Heart right ventricle (tissue), 16 donors: ENCODE results near the gene GCC2. TPM values are rescaled to one million over a fixed set of nuclear protein-coding genes. Genes with fewer than 3 reads are reported as not detected.

Experiments used
- ATAC-seq, 8 donors: fragments of 200-7000 bp; cut with Tn5 transposase; one replicate each; pipeline ENCODE4 v1.9.1; 2020; ENCODE audit warnings: mild to moderate bottlenecking in 8 of 8, moderate library complexity in 8 of 8, moderate number of reproducible peaks in 1 of 8
- DNase-seq, 2 donors: peaks; one replicate each; pipeline ENCODE4 v3.0.0-alpha.2; 2020
- H3K27ac ChIP-seq, 10 donors: fragments of 200-600 bp; sonication (generic) in 2 of 10; one replicate each; pipeline versions ENCODE4 v1.5.0 to v1.8.0; 2020 to 2022; ENCODE audit warnings: mild to moderate bottlenecking in 3 of 10
- H3K27me3 ChIP-seq, 7 donors: fragments of 200-600 bp; one replicate each; pipeline ENCODE4 v1.8.0; 2021 to 2022; ENCODE audit warnings: mild to moderate bottlenecking in 2 of 7
- H3K36me3 ChIP-seq, 9 donors: fragments of 200-600 bp; sonication (generic) in 1 of 9; one replicate each; pipeline versions ENCODE4 v1.5.0 to v1.8.0; 2020 to 2022; ENCODE audit warnings: mild to moderate bottlenecking in 2 of 9
- H3K4me1 ChIP-seq, 9 donors: fragments of 200-600 bp; sonication (generic) in 1 of 9; one replicate each; pipeline versions ENCODE4 v1.5.0 to v1.8.0; 2020 to 2022; ENCODE audit warnings: mild to moderate bottlenecking in 4 of 9
- H3K4me3 ChIP-seq, 10 donors: fragments of 200-600 bp; sonication (generic) in 2 of 10; one replicate each; pipeline versions ENCODE4 v1.5.0 to v1.8.0; 2020 to 2022; ENCODE audit warnings: mild to moderate bottlenecking in 7 of 10, moderate library complexity in 2 of 10
- H3K9me3 ChIP-seq, 11 donors: fragments of 200-600 bp in 10 of 11; sonication (generic) in 2 of 11; one replicate each; pipeline versions ENCODE4 v1.5.0 to v1.8.0; 2013 to 2022; ENCODE audit warnings: mild to moderate bottlenecking in 2 of 11, control low read depth in 1 of 11, moderate library complexity in 1 of 11
- WGBS, 2 donors: extraction: QIAGEN DNeasy Blood & Tissue Kit; methylation state at CpG; one replicate each; pipeline ENCODE4 v1.1.7; 2013; ENCODE audit warnings: inconsistent platforms in 1 of 2; 5-methylcytosine and 5-hydroxymethylcytosine counted together
- intact Hi-C, 10 donors: fragments of 100-400 bp; cut with DNase I; formaldehyde crosslinking; loops; one replicate each; pipeline versions ENCODE4 v1.11.1 to v1.14.2; 2022
- long read RNA-seq, 3 donors: library from polyadenylated mRNA; unstranded; transcript quantifications; one replicate each; pipeline ENCODE4 v2.0.0, GENCODE V29; 2020 to 2021
- polyA plus RNA-seq, 2 donors: library from polyadenylated mRNA; stranded (reverse); fragments of 200-250 nt; gene quantifications; one replicate each; pipeline ENCODE4 v1.2.3, GENCODE V29; 2013
- total RNA-seq, 10 donors: library from RNA; stranded (reverse); fragmentation: NEBNext Ultra II Directional in 3 of 10; extraction: Animal tissue kit (Norgen Biotek cat#: 25700) in 3 of 10; gene quantifications; one replicate each; pipeline versions ENCODE4 v1.2.1 to v1.2.4, GENCODE V29; 2021 to 2023
- TF ChIP-seq, protein P1 (sequence below), 9 donors: fragments of 200-600 bp; sonication (generic) in 2 of 9; IDR thresholded peaks; one replicate each; pipeline versions ENCODE4 v1.5.0 to v1.8.0; 2021 to 2022; ENCODE audit warnings: antibody characterized with exemption in 9 of 9, mild to moderate bottlenecking in 5 of 9, moderate library complexity in 1 of 9
- donor health status: Arrhythmogenic right ventricular cardiomyopathy.
- donor health status: ischemic (EF 13 %, LVEDD 7.1; RV severe dilation, severe dysfunction).
- donor health status: healthy with polysubstance abuse.
- donor health status: DM: no; HTN: yes; CAD: no.
- donor health status: DM: no; HTN: no; CAD: no.
- donor health status: ischemic (EF 25% LVEDD 6.9; RV normal size, moderate dysfunction).
- donor health status: ischemic (EF 25% LVEDD 5.7; RV mildly dilated, moderate dysfunction).
- donor health status: healthy.
- donor health status: DM: yes; HTN: yes; CAD: no.
- donor health status: Ischemic cardiomyopathy.
- donor health status: ischemic (EF 35%, LVEDD 5.7; RV mildly dilated, moderate dysfunction).
- donor health status: nonischemic (EF 11% LVEDD 7.7; RV severe dilation, severe dysfunction).
- donor health status: DM: yes; HTN: yes; CAD: no.
- donor health status: PGD.
- donor health status: ischemic (EF 29% LVEDD 5.4; RV normal size, mild dysfunction).
- donor health status: nonischemic (EF 23%, LVEDD 6.1; RV moderate dilation, normal function).

The GCC2 gene, protein sequence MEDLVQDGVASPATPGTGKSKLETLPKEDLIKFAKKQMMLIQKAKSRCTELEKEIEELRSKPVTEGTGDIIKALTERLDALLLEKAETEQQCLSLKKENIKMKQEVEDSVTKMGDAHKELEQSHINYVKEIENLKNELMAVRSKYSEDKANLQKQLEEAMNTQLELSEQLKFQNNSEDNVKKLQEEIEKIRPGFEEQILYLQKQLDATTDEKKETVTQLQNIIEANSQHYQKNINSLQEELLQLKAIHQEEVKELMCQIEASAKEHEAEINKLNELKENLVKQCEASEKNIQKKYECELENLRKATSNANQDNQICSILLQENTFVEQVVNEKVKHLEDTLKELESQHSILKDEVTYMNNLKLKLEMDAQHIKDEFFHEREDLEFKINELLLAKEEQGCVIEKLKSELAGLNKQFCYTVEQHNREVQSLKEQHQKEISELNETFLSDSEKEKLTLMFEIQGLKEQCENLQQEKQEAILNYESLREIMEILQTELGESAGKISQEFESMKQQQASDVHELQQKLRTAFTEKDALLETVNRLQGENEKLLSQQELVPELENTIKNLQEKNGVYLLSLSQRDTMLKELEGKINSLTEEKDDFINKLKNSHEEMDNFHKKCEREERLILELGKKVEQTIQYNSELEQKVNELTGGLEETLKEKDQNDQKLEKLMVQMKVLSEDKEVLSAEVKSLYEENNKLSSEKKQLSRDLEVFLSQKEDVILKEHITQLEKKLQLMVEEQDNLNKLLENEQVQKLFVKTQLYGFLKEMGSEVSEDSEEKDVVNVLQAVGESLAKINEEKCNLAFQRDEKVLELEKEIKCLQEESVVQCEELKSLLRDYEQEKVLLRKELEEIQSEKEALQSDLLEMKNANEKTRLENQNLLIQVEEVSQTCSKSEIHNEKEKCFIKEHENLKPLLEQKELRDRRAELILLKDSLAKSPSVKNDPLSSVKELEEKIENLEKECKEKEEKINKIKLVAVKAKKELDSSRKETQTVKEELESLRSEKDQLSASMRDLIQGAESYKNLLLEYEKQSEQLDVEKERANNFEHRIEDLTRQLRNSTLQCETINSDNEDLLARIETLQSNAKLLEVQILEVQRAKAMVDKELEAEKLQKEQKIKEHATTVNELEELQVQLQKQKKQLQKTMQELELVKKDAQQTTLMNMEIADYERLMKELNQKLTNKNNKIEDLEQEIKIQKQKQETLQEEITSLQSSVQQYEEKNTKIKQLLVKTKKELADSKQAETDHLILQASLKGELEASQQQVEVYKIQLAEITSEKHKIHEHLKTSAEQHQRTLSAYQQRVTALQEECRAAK (N-terminal part only)
- total RNA-seq (10 to 100 TPM; 22.2 to 31.8 (median 27.3) TPM), polyA plus RNA-seq (1 to 10 TPM; 4.1 to 9.5 TPM)
- long read RNA-seq, donor 1, partial matches to known transcripts, result 28 of 35 reads
- long read RNA-seq, donor 1, other reads (novel, unspliced or antisense), result 4 of 35 reads
- long read RNA-seq, donor 2, partial matches to known transcripts, result 22 of 27 reads
- long read RNA-seq, donor 2, other reads (novel, unspliced or antisense), result 3 of 27 reads
- long read RNA-seq, donor 3, partial matches to known transcripts, result 44 of 47 reads
- long read RNA-seq, donor 3, other reads (novel, unspliced or antisense), result 3 of 47 reads

DNA sequence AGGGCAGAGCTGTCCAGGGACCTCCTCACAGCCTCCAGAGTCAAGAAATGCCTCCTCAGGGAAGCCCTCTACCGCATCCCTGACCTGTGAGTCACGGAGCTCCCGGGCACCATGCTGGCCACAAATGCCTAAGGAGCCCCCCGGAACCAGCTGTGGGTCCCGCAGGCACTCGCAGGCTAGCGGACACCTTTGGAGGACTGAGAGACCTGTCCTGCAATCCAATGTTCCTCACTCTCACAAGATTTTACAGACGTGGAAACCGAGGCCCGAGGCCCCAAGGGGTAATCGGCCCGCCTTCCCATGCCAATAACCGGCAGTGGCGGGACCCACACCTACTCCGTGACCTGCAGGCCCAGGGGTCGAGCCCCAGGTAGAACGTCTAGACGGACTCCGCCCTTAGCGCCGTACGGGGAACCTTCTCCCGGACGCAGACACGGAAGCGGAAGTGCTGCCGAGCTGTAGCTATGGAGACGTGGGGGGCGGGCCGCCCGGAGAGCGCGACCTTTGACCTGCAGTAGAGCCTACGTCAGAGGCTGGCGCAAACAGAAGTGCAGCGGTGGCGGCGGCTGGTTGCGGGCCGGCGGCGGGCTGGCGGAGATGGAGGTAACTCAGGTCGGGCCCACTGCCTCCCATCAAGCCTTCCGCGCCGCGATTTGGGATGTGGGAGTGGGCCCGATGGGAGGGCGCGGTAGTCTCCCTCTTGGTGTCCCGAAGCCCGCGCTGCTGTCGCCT lies at the start of gene GCC2:
Gene GCC2 (plus strand): TSS at position 529 of the 732 bp plus-strand sequence. CDS start 69 bp downstream, at position 598.
- intact Hi-C loops, result loop anchor here in 1 of 10 donors (10.0 kb wide), 1 partner anchor 136 kb away; no protein-coding TSS in a partner anchor
- peak; percentile 99 to 100 (median 99) for ATAC-seq

DNA sequence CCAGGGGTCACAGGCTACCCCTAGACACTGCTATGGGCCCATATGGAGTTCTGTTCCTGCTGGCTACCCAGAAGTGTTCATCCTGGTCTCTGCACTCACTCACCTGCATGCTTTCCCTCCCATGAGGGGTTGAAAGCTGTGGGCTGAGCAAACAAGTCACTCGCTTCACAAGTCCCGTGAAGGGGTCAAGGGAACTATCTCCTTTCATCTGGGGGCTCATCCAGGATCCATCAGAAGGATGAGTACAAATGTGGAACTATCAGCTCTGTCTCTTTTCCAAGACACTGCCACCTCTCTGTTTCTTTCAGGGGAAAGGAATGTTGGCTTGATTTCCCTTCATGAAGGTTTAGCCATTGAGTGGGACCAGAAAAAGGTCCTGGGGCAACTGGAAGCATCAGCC lies 49.5 kb upstream of the GCC2 start:
- Histone ChIP-seq H3K4me3 (no peak overlapping the region), H3K4me1 (no peaks in the 10 kb centered on the region), H3K27ac (no peak overlapping the region), H3K9me3 (peaks cover 0 to 68% (median 22%) of the 10 kb centered on the region in 11 donors), H3K27me3 (no peaks in the 10 kb centered on the region), H3K36me3 (no peaks in the 10 kb centered on the region)
- TF ChIP-seq, protein P1, sequence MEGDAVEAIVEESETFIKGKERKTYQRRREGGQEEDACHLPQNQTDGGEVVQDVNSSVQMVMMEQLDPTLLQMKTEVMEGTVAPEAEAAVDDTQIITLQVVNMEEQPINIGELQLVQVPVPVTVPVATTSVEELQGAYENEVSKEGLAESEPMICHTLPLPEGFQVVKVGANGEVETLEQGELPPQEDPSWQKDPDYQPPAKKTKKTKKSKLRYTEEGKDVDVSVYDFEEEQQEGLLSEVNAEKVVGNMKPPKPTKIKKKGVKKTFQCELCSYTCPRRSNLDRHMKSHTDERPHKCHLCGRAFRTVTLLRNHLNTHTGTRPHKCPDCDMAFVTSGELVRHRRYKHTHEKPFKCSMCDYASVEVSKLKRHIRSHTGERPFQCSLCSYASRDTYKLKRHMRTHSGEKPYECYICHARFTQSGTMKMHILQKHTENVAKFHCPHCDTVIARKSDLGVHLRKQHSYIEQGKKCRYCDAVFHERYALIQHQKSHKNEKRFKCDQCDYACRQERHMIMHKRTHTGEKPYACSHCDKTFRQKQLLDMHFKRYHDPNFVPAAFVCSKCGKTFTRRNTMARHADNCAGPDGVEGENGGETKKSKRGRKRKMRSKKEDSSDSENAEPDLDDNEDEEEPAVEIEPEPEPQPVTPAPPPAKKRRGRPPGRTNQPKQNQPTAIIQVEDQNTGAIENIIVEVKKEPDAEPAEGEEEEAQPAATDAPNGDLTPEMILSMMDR (IDR thresholded peaks at IDR 0.05), result no peak
- DNase-seq, result no peak
- 98 to 99% methylated on average over 2 of the region's 2 CpGs for WGBS, 2 donors
- no peak for ATAC-seq
- intact Hi-C loops, result no loop called here

More for the DNA sequence above, at the start of gene GCC2:
- TF ChIP-seq, protein P1 (IDR thresholded peaks at IDR 0.05), result no peak
- peak within 1 kb of the TSS; percentile 39 to 94 (median 86) for H3K27ac ChIP-seq
- WGBS, 2 donors, result 1 to 2% methylated on average over 51 to 55 of the region's 55 CpGs
- H3K9me3 ChIP-seq, result no peaks in the 10 kb centered on the region
- peak within 1 kb of the TSS; percentile 55 to 96 (median 78) for H3K4me3 ChIP-seq
- DNase-seq, result peak; percentile 94 to 95
- H3K4me1 ChIP-seq, result peaks cover 0 to 22% (median 16%) of the 10 kb centered on the region in 9 donors
- no peaks in the 10 kb centered on the region for H3K27me3 ChIP-seq
- H3K36me3 ChIP-seq, result peaks cover 0 to 36% (median 21%) of the 10 kb centered on the region in 9 donors

DNA sequence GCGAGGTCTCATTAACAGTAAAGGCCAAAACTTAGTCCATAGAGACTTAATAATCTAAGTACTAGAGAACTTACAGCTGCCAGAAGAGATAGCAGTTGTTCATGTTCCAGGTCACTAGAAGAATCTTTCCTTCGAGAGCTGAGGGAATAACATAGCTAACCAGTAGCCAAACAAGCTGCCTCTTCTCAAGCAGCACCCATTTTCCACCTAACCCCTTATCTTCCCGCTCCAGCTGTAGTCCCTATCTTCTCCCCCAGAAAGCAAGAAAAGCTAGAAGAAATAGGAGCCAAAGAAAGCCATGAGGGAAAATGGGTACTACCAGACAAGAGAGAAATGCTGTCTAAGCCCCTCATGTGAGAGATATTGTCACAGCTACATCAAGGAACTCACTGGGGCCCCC lies 47.2 kb upstream of the GCC2 start:
- intact Hi-C loops, result no loop called here
- H3K27ac ChIP-seq, result no peak overlapping the region
- peaks cover 0 to 69% (median 29%) of the 10 kb centered on the region in 11 donors for H3K9me3 ChIP-seq
- H3K4me3 ChIP-seq, result no peak overlapping the region
- H3K4me1 ChIP-seq, result no peaks in the 10 kb centered on the region
- DNase-seq (no peak), ATAC-seq (no peak)
- H3K36me3 ChIP-seq, result no peaks in the 10 kb centered on the region
- no peaks in the 10 kb centered on the region for H3K27me3 ChIP-seq
- 68 to 75% methylated on average over 3 of the region's 3 CpGs for WGBS, 2 donors
- TF ChIP-seq, protein P1 (IDR thresholded peaks at IDR 0.05), result no peak
